Mesodermal cell (in vitro differentiated cells): ENCODE results near the gene STK40.

Experiments
- H3K27ac ChIP-seq: 2 replicates; pipeline ENCODE4 v1.7.0; 2013; ENCODE audit warnings: mild to moderate bottlenecking, low read depth, low read length, moderate library complexity; ENCODE audit not compliant: severe bottlenecking
- H3K36me3 ChIP-seq: 2 replicates; pipeline ENCODE4 v1.7.1; 2013; ENCODE audit warnings: mild to moderate bottlenecking, low read length, moderate library complexity; ENCODE audit not compliant: control insufficient read depth, insufficient read depth
- H3K4me1 ChIP-seq: one replicate; pipeline ENCODE4 v1.7.1; 2013; ENCODE audit warnings: mild to moderate bottlenecking, low read length; ENCODE audit not compliant: insufficient read depth, control insufficient read depth, poor library complexity, severe bottlenecking
- H3K4me3 ChIP-seq: 2 replicates; pipeline ENCODE4 v1.7.0; 2013; ENCODE audit warnings: low read length, control low read depth, mild to moderate bottlenecking; ENCODE audit not compliant: insufficient read depth, poor library complexity, severe bottlenecking; ENCODE audit errors: extremely low read depth
- H3K9me3 ChIP-seq: 2 replicates; pipeline ENCODE4 v1.7.1; 2013; ENCODE audit warnings: mild to moderate bottlenecking, low read length, moderate library complexity; ENCODE audit not compliant: control insufficient read depth
- WGBS, 2 experiments: methylation state at CpG; one replicate each; pipeline ENCODE4 v1.1.5; 2013; ENCODE audit warnings: missing lambda C conversion rate in 2 of 2; ENCODE audit not compliant: insufficient coverage in 2 of 2; 5-methylcytosine and 5-hydroxymethylcytosine counted together

The STK40 gene

DNA sequence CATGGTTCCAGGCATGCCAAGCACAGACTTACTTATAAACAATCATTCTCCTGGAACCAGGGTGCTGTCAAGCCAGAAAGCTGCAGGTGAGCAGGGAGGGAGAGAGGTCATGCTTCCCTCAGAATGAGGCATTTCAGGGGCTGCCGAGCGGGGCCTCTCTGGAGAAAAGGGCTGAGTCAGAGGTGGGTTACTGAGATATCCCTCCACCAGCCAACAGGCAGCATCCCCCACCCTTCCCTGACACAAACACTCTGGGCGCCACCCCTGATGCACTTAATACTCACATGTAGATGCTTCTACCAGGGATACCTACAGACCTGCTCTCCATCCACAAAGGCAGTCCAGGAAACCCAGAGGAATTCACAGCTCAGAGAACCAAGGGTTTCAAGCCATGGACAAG is 13.1 kb downstream of the STK40 start:
- H3K4me1 ChIP-seq: peaks cover 51% of the 10 kb centered on the region
- no peak overlapping the region for H3K4me3 ChIP-seq
- peak overlapping the region; percentile 96 for H3K27ac ChIP-seq
- peaks cover 23% of the 10 kb centered on the region for H3K36me3 ChIP-seq
- WGBS, 2 experiments: 90% methylated on average over 1 of the region's 3 CpGs; no CpG with 5 or more reads in 1 of the 2 experiments
- no peaks in the 10 kb centered on the region for H3K9me3 ChIP-seq

DNA sequence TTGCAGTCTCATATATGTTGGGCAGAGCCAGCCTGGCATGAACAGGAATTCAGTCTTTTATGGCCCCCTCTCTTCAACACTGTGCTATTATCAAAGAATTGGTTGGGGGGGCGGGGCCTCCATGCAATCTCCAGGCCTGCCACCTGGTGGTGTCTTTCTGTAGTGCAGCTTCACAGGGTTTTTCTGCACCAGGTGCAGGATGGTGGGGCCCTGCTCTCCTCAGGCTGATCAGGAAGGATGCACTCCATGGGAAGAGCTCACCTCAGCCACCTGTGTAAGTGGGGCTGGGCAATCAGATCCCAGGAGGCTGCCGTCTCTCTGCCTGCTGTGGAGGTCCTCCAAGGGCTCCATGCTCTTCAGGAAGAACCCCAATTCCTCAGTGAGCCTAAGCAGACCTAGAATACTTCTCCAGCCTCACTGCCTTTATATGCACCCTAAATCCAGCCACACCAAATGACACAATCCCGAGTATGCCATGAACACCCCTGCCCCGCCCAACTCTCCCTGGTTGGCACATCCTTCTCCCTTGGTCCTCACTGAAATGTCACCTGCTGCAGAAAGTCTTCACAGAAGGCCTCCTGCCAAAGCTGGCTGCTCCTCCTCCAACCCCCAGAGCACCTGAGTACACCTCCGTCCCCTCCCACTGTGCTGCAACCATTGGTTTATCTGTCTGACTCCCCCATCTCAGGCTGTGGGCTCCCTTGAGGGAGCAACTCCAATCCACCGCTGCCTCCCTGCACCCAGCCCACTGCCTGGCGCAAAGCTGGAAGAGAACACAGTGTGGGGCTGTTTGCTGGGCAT is 16.5 kb downstream of the STK40 start:
- peaks cover 40% of the 10 kb centered on the region for H3K4me1 ChIP-seq
- H3K4me3 ChIP-seq: no peak overlapping the region
- WGBS, 2 experiments: 34 to 53% methylated on average over 5 to 6 of the region's 7 CpGs
- no peaks in the 10 kb centered on the region for H3K9me3 ChIP-seq
- peak overlapping the region; percentile 36 for H3K27ac ChIP-seq
- H3K36me3 ChIP-seq: peaks cover 41% of the 10 kb centered on the region

DNA sequence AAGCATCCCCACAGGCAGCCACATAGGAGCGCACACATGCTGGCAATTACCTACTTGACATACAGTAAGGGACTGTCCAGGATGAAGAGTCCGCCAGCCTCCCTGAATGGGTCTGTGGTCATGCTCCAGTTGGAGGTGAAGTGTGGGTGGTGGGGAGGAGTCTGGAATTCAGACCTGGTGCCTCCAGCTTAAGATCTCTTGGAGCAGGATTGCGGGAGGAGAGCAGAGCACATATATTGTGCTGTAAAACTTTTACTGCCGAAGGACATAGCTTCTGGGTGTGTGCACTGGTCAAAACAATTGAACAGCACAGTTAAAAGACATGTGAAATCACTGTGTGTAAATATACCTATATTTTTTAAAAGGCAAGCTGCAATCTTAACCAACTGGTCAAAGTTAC is 17.9 kb downstream of the STK40 start:
- H3K4me1 ChIP-seq: peaks cover 28% of the 10 kb centered on the region
- H3K27ac ChIP-seq: no peak overlapping the region
- peaks cover 48% of the 10 kb centered on the region for H3K36me3 ChIP-seq
- WGBS, 2 experiments: 97 to 100% methylated on average over 2 to 3 of the region's 4 CpGs
- no peaks in the 10 kb centered on the region for H3K9me3 ChIP-seq
- no peak overlapping the region for H3K4me3 ChIP-seq

- no peak overlapping the region for H3K4me3 ChIP-seq
- peaks cover 55% of the 10 kb centered on the region for H3K36me3 ChIP-seq
- no peaks in the 10 kb centered on the region for H3K9me3 ChIP-seq
- no peak overlapping the region for H3K27ac ChIP-seq
- WGBS, 2 experiments: 91% methylated on average over 4 of the region's 5 CpGs; no CpG with 5 or more reads in 1 of the 2 experiments
- peaks cover 20% of the 10 kb centered on the region for H3K4me1 ChIP-seq
These were observed 18.7 kb downstream of the STK40 start for GRCh38 chr1:36367066-36367465.

DNA sequence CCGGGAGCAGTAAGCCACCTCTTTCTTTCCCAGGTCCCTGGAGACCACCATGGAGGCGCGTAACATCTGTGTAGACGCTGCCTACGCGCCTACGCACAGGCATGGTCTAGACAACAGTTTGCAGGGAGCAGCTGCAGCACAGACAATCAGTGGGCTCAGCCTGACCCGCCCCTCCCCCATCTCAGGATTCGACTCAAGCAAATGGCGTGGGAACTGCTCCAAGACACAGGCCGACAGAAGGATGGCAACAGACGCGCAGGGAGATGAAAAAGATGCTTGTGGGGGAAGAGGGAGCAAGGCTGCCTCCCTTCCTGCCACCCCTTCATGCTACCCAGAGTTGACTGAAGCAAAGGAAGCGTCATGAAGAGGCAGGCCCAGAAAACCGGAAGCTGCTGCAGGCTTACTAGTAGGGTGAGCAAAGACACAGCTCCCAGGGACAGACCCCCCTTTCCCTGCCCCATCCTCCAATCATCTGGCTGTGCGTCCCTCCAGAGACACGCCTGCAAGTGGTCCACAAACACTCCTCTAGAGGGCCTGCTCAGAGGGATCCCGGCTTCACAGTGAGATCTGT is 19.5 kb downstream of the STK40 start:
- Histone ChIP-seq H3K4me3 (no peak overlapping the region), H3K4me1 (peaks cover 16% of the 10 kb centered on the region), H3K9me3 (no peaks in the 10 kb centered on the region), H3K27ac (peak overlapping the region; percentile 67), H3K36me3 (peaks cover 64% of the 10 kb centered on the region)
- WGBS, 2 experiments: 81 to 88% methylated on average over 13 to 16 of the region's 18 CpGs

- peaks cover 16% of the 10 kb centered on the region for H3K4me1 ChIP-seq
- H3K27ac ChIP-seq: no peak overlapping the region
- H3K9me3 ChIP-seq: no peaks in the 10 kb centered on the region
- WGBS, 2 experiments: 83 to 86% methylated on average over 1 of the region's 1 CpG
- H3K36me3 ChIP-seq: peaks cover 69% of the 10 kb centered on the region
- no peak overlapping the region for H3K4me3 ChIP-seq
These were observed 20.3 kb downstream of the STK40 start for GRCh38 chr1:36365381-36365780.

DNA sequence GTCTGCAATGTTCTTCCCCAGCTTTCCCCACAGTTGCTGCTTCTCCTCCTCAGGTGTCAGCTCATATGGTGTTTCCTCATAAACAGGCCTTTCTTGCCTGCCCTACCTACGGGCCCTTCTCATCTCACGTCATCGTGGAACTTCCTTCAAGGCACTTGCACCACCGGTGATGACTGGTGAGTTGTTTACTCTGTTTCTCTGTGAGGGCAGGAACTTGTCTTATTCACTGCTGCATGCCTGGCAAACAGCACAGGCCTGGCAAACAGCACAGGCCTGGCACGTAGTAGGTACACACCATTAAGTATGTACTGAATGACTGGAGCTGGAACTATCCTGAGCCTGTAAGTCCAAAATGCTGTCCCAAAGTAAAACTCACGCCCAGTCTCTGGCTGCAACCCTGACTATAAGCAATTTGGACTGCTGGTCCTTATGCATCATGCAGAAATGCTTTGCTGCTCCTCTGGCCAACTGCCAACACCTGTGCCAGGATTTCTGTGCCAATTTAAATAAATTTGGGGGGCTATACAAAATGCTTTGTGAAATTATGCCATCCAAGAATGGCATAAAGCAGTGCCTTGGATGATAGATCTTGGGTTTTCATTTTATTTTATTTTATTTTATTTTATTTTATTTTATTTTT is 25.7 kb downstream of the STK40 start:
- H3K9me3 ChIP-seq: no peaks in the 10 kb centered on the region
- 87 to 99% methylated on average over 6 of the region's 6 CpGs for WGBS, 2 experiments
- H3K4me3 ChIP-seq: no peak overlapping the region
- H3K27ac ChIP-seq: no peak overlapping the region
- H3K4me1 ChIP-seq: peaks cover under 1% of the 10 kb centered on the region
- H3K36me3 ChIP-seq: peaks cover 77% of the 10 kb centered on the region

- 98 to 100% methylated on average over 5 of the region's 5 CpGs for WGBS, 2 experiments
- no peak overlapping the region for H3K4me3 ChIP-seq
- H3K9me3 ChIP-seq: no peaks in the 10 kb centered on the region
- no peak overlapping the region for H3K27ac ChIP-seq
- H3K36me3 ChIP-seq: peaks cover 81% of the 10 kb centered on the region
- peaks cover 3% of the 10 kb centered on the region for H3K4me1 ChIP-seq
These were observed 26.3 kb downstream of the STK40 start for GRCh38 chr1:36359383-36359782.

DNA sequence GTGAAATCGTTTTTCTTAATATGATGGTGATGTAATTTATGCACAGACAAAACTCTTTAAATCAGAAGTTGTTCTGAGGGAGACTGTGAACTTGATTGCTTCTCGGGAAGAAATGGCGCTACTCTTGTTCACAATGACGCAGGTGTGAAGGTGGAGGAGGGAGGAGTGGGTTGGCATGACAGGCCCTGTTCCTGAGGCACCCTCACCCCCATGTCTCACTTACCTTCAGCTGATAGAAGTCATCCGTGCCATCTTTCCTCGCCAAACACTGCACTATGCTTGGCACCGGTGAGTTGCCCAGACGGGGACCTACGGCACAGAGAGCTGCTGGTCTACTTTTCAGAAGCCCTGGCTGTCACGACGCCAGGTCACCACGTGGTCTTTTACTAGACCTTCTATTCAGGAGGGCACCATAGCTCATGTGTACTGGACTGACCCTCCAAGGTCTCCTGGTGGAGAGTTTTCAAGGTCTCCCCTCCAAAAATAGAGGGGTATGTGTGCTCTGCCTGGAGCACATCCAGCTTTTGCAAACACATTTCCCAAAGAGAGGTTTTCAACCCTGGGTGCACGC is 27.1 kb downstream of the STK40 start:
- Histone ChIP-seq H3K27ac (no peak overlapping the region), H3K36me3 (peaks cover 84% of the 10 kb centered on the region)
- 94 to 95% methylated on average over 11 to 12 of the region's 13 CpGs for WGBS, 2 experiments

GRCh38 chr1:36355811-36356210 is 29.9 kb downstream of the STK40 start:
- peaks cover 78% of the 10 kb centered on the region for H3K36me3 ChIP-seq
- no peak overlapping the region for H3K4me3 ChIP-seq
- H3K4me1 ChIP-seq: peaks cover 37% of the 10 kb centered on the region
- H3K9me3 ChIP-seq: no peaks in the 10 kb centered on the region
- H3K27ac ChIP-seq: no peak overlapping the region
- WGBS, 2 experiments: 85 to 97% methylated on average over 3 to 4 of the region's 4 CpGs

More for the DNA sequence above, 27.1 kb downstream of the STK40 start:
- Histone ChIP-seq H3K4me1 (peaks cover 10% of the 10 kb centered on the region), H3K9me3 (no peaks in the 10 kb centered on the region), H3K4me3 (no peak overlapping the region)
